OCI-LY7 (cell line): Measurements from ENCODE around the gene SCARB2.

ENCODE experiments used
- CTCF ChIP-seq: fragments of 200-600 bp; sonication (generic); conservative IDR thresholded peaks from 2 replicates; pipeline ENCODE4 v1.5.1; 2014; ENCODE audit warnings: mild to moderate bottlenecking, antibody characterized with exemption, low read length, moderate library complexity, mixed read lengths
- EZH2phosphoT487 ChIP-seq: fragments of 200-600 bp; sonication (generic); IDR thresholded peaks from 2 replicates; pipeline ENCODE4 v1.6.1; 2018; ENCODE audit warnings: low read depth, borderline replicate concordance, mild to moderate bottlenecking, mixed run types, antibody characterized with exemption, low read length, moderate library complexity, mixed read lengths

DNA sequence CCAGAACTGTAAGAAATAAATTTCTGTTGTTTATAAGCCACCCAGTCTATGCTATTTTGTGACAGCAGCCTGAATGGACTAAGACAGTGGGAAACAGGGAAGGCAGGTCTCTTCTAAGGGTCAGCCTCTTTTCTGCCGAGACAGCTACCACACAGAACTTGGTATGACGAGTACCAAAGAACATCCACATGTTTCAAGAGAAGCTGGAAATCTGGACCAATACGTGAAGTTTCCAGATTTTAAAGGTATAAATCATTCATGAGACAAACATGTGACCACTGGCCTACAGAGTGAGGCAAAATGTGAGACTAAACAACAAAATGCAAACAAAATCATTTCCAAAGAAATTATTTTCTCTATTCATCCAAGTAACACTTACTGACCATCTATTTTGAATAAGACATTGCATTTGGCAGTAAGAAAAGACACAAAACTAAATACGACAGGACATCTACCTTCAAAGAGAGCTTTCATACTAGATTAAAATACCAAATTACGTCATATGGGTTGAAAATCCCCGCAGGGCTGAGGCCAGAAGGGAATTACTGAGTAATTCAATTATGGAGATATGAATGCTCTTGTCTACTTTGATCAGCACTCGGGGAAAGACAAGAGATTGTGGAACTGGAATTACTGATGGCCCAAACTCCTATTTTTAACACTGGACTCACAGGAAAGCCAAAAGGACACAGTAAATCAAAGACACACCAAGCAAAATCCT, 7.2 kb downstream of the SCARB2 start:
- TF ChIP-seq CTCF (no peak), EZH2phosphoT487 (no peak)
